Left lung (tissue), 10 donors: ENCODE data around the gene KIAA1755. TPM values are rescaled to one million over a fixed set of nuclear protein-coding genes. Genes with fewer than 3 reads are reported as not detected.

Experiments used
- ATAC-seq: fragments of 200-7000 bp; cut with Tn5 transposase; one replicate; pipeline ENCODE4 v1.9.1; 2020; ENCODE audit warnings: moderate library complexity
- DNase-seq, 4 donors: peaks; one replicate each; pipeline ENCODE4 v3.0.0-alpha.2; 2013 to 2020
- H3K27ac ChIP-seq, 2 donors: fragments of 200-600 bp; sonication (generic) in 1 of 2; one replicate each; pipeline versions ENCODE4 v1.5.0 to v1.8.0; 2020 to 2021
- H3K27me3 ChIP-seq, 2 donors: fragments of 200-600 bp; sonication (generic) in 1 of 2; one replicate each; pipeline versions ENCODE4 v1.5.0 to v1.8.0; 2020 to 2021
- H3K36me3 ChIP-seq, 2 donors: fragments of 200-600 bp; sonication (generic) in 1 of 2; one replicate each; pipeline versions ENCODE4 v1.5.0 to v1.8.0; 2020 to 2021
- H3K4me1 ChIP-seq, 2 donors: fragments of 200-600 bp; one replicate each; pipeline ENCODE4 v1.8.0; 2021
- H3K4me3 ChIP-seq, 2 donors: fragments of 200-600 bp; sonication (generic) in 1 of 2; one replicate each; pipeline versions ENCODE4 v1.5.0 to v1.8.0; 2020 to 2021; ENCODE audit warnings: mild to moderate bottlenecking in 1 of 2
- H3K9me3 ChIP-seq, 2 donors: fragments of 200-600 bp; sonication (generic) in 1 of 2; one replicate each; pipeline versions ENCODE4 v1.5.0 to v1.8.0; 2020 to 2021
- intact Hi-C, 2 donors: fragments of 100-400 bp; cut with DNase I; formaldehyde crosslinking; loops; one replicate each; pipeline versions ENCODE4 v1.11.2 to v1.14.2; 2022
- polyA plus RNA-seq, 6 donors: library from polyadenylated mRNA; unstranded; fragments of 120-200 nt; gene quantifications; one replicate each; pipeline ENCODE4 v1.2.1, GENCODE V29; 2013; ENCODE audit not compliant: insufficient read length in 6 of 6
- total RNA-seq, 2 donors: library from RNA; stranded (reverse); fragmentation: NEBNext Ultra II Directional; extraction: Animal tissue kit (Norgen Biotek cat#: 25700); gene quantifications; one replicate each; pipeline ENCODE4 v1.2.1, GENCODE V29; 2021
- TF ChIP-seq, protein P1 (sequence below), 2 donors: fragments of 200-600 bp; sonication (generic) in 1 of 2; IDR thresholded peaks; one replicate each; pipeline versions ENCODE4 v1.5.0 to v1.8.0; 2021; ENCODE audit warnings: antibody characterized with exemption in 2 of 2
- donor health status: DM: no; HTN: yes; CAD: no.
- donor health status: DM: no; HTN: no; CAD: no.

The KIAA1755 gene
- total and polyA plus RNA-seq, 8 donors, result 2.6 to 6.4 (median 3.1) TPM

DNA sequence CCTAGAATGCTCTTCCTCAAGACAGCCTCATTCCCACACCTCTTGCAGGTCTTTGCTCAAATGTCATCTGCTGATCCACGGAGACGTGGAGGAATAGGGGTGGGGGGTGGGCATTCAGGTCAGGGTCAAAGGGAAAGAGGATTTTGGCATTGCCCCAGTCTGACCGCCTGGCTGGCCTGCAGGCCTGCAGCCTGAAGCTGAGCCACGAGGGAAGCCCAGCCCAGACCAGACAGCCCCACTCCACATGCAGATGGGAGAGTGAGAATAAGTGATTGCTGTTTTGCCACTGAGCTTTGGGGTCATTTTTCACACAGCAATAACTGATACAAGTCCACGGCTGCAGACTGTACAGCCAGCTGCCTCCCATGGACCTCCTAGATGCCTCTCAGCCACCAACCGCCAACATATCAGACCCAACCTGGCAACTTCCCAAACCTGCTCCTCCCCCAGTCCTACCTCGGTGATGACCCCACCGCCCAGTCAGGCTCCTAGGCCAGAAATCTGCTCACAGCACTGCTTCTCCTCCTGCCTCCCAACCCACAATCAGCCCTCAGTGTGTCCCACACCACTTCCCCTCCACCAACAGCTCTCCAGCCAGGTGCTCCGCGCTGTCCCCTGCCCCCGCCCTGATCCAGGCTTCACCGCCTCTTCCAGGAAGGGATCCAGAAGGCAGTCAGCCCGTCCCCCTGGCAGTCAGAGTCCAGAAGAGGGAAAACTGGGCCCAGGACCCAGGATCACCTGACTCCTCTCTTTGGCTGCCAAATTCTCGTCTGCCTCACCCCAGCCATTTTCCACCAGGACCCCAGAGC is 14.0 kb downstream of the KIAA1755 start:
- no peaks in the 10 kb centered on the region for H3K27me3 ChIP-seq
- ATAC-seq (no peak), DNase-seq (no peak)
- H3K4me1 ChIP-seq, result peaks cover 0 to 11% of the 10 kb centered on the region in 2 donors
- H3K4me3 ChIP-seq, result no peak overlapping the region
- H3K36me3 ChIP-seq, result no peaks in the 10 kb centered on the region
- TF ChIP-seq, protein P1, sequence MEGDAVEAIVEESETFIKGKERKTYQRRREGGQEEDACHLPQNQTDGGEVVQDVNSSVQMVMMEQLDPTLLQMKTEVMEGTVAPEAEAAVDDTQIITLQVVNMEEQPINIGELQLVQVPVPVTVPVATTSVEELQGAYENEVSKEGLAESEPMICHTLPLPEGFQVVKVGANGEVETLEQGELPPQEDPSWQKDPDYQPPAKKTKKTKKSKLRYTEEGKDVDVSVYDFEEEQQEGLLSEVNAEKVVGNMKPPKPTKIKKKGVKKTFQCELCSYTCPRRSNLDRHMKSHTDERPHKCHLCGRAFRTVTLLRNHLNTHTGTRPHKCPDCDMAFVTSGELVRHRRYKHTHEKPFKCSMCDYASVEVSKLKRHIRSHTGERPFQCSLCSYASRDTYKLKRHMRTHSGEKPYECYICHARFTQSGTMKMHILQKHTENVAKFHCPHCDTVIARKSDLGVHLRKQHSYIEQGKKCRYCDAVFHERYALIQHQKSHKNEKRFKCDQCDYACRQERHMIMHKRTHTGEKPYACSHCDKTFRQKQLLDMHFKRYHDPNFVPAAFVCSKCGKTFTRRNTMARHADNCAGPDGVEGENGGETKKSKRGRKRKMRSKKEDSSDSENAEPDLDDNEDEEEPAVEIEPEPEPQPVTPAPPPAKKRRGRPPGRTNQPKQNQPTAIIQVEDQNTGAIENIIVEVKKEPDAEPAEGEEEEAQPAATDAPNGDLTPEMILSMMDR (IDR thresholded peaks at IDR 0.05), result no peak
- H3K9me3 ChIP-seq, result peaks cover 0 to 27% of the 10 kb centered on the region in 2 donors
- intact Hi-C loops, result no loop called here
- no peak overlapping the region for H3K27ac ChIP-seq

DNA sequence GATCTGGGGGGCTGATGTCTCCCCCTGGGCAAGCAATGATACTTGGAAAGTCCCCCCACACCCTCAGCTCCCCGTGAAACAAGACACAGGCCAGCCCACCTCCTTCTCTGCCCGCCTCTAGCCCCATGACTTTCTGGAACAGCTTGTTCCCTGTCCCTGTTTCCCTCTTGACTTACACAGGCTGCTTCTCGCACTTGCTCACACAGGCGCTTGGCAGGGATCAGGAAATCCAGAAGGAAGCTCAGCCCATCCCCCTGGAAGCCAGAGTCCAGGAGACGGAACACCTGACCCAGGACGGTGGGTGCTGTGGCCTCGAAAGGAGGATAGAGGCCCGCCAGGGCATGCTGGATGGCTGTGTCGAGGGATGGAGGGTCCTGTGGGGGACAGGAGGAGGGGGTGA is 14.8 kb downstream of the KIAA1755 start:
- DNase-seq (no peak), ATAC-seq (no peak)
- no peak overlapping the region for H3K27ac ChIP-seq
- peaks cover 0 to 7% of the 10 kb centered on the region in 2 donors for H3K27me3 ChIP-seq
- peaks cover 0 to 35% of the 10 kb centered on the region in 2 donors for H3K9me3 ChIP-seq
- H3K4me3 ChIP-seq, result no peak overlapping the region
- intact Hi-C loops, result no loop called here
- TF ChIP-seq, protein P1 (IDR thresholded peaks at IDR 0.05), result no peak
- H3K4me1 ChIP-seq, result peaks cover 0 to 6% of the 10 kb centered on the region in 2 donors
- H3K36me3 ChIP-seq, result no peaks in the 10 kb centered on the region

DNA sequence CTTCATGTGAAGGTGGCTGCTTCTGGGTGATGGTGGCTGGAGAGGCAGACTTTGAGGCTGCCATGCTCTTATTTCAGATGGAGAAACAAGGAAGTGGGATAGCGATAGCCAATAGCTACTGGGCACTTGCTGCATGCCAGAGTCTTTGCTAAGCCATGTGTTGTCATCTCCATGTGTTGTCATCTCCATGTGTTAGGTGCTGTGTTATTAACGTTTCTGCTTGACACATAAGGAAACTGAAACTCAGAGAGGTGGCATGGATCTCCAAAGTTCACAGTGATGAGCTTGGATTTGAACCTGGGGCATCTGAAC is 16.9 kb downstream of the KIAA1755 start:
- Histone ChIP-seq H3K27ac (peak overlapping the region in 1 of 2 donors; percentile 43), H3K36me3 (no peaks in the 10 kb centered on the region), H3K9me3 (peaks cover 0 to 39% of the 10 kb centered on the region in 2 donors), H3K4me1 (peaks cover 0 to 6% of the 10 kb centered on the region in 2 donors), H3K4me3 (no peak overlapping the region), H3K27me3 (peaks cover 0 to 9% of the 10 kb centered on the region in 2 donors)
- intact Hi-C loops, result no loop called here
- ATAC-seq (no peak), DNase-seq (no peak)
- TF ChIP-seq, protein P1 (IDR thresholded peaks at IDR 0.05), result no peak

DNA sequence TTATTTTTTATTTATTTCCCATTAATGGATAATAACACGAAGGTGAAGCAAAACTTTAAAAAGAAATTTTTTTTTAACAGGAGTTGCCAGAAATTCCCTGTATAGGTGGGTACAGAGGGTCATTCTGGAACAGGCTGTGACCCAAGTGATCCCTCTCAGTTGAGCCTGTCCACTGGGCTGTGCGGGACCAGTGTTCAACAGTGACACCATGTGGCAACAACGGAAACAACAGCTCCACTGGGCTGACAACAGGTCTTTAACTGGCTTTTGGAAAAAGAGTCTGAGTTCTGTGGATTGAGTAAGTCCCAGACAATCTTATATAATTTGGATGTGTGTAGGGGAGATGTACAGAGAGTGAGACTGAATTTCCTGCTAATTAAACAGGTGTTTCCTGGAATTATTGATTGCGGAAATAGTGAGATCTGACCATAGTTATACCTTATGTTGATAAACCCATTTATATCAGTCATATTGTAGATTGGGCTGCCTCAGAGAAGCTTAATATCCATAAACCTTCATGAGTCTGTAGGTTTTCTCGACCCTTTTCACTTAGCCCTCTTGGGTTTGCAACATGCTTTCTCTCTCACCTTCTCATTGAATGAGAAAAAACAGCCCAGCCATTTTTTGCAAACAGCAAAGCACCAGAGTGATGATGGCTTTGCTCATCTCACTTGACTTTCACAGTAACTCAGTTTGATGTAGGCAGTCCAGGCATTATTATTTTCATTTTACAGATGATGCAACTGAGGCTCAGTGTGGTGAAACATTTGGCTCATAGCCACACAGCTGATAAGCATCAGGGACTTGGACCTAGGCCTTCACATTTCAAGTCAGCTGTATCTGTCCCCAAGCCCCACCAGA is 17.5 kb downstream of the KIAA1755 start:
- TF ChIP-seq, protein P1 (IDR thresholded peaks at IDR 0.05), result peak in 1 of 2 donors; percentile 23
- ATAC-seq (no peak), DNase-seq (no peak)
- H3K9me3 ChIP-seq, result peaks cover 0 to 39% of the 10 kb centered on the region in 2 donors
- no peak overlapping the region for H3K4me3 ChIP-seq
- peaks cover 0 to 12% of the 10 kb centered on the region in 2 donors for H3K27me3 ChIP-seq
- peak overlapping the region in 1 of 2 donors; percentile 43 for H3K27ac ChIP-seq
- intact Hi-C loops, result no loop called here
- peaks cover 0 to 6% of the 10 kb centered on the region in 2 donors for H3K4me1 ChIP-seq
- H3K36me3 ChIP-seq, result no peaks in the 10 kb centered on the region

DNA sequence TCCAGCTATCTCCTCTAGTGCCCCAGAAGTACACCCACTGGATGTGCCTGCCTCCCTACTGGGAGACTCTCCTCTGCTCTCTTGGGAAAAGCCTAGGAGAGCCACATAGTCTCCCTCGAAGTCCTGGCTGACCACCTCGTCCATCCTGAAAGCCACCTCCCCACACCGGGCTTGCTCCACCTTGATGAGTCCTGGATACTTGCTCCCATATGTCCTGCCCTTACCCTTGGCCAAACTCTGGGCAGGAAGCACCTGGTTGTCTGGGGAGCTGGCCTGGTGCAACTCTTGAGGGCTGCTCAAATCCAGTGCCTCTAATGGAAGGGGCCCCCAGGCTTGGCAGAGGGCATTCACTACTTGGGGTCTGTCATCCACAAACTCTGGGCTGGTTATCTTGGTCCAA is 19.3 kb downstream of the KIAA1755 start:
- TF ChIP-seq, protein P1 (IDR thresholded peaks at IDR 0.05), result no peak

More for the DNA sequence above, 19.3 kb downstream of the KIAA1755 start:
- Histone ChIP-seq H3K4me1 (no peaks in the 10 kb centered on the region), H3K27ac (no peak overlapping the region), H3K9me3 (peaks cover 0 to 39% of the 10 kb centered on the region in 2 donors), H3K27me3 (peaks cover 0 to 12% of the 10 kb centered on the region in 2 donors), H3K36me3 (no peaks in the 10 kb centered on the region), H3K4me3 (no peak overlapping the region)
- intact Hi-C loops, result no loop called here
- no peak for DNase-seq
- no peak for ATAC-seq
